CD14-positive monocyte (primary cell): Measurements from ENCODE around the gene EIF2AK2. TPM values are rescaled to one million over a fixed set of nuclear protein-coding genes. Genes with fewer than 3 reads are reported as not detected.

Source experiments
- DNase-seq, 3 donors: peaks; one replicate each; pipeline ENCODE4 v3.0.0-alpha.2; 2011 to 2022
- H2AFZ ChIP-seq: 2 replicates; pipeline ENCODE4 v1.6.0; 2012; ENCODE audit warnings: mild to moderate bottlenecking, low read depth, low read length, inconsistent platforms; ENCODE audit not compliant: insufficient read depth, poor library complexity, severe bottlenecking
- H3K27ac ChIP-seq, 2 donors: 1 replicate in 1 of 2; 2 replicates in 1 of 2; pipeline ENCODE4 v1.5.1; 2012 to 2013; ENCODE audit warnings: low read length in 2 of 2, control low read depth in 1 of 2, inconsistent platforms in 1 of 2, low read depth in 1 of 2, mild to moderate bottlenecking in 1 of 2
- H3K27me3 ChIP-seq, 2 donors: one replicate each; pipeline versions ENCODE4 v1.6.0 to v1.6.1; 2011 to 2013; ENCODE audit warnings: low read length in 2 of 2; ENCODE audit not compliant: control insufficient read depth in 2 of 2, insufficient read depth in 2 of 2
- H3K36me3 ChIP-seq, 2 donors: replicated peaks in 1 of 2; 1 replicate in 1 of 2; 2 replicates in 1 of 2; pipeline versions ENCODE4 v1.5.1 to v1.6.1; 2012 to 2013; ENCODE audit warnings: low read length in 2 of 2, control low read depth in 1 of 2, inconsistent platforms in 1 of 2, mild to moderate bottlenecking in 1 of 2; ENCODE audit not compliant: insufficient read depth in 2 of 2, control insufficient read depth in 1 of 2
- H3K4me1 ChIP-seq, 2 donors: 1 replicate in 1 of 2; 2 replicates in 1 of 2; pipeline versions ENCODE4 v1.5.1 to v1.6.1; 2012 to 2013; ENCODE audit warnings: low read length in 2 of 2, control low read depth in 1 of 2, inconsistent platforms in 1 of 2, mild to moderate bottlenecking in 1 of 2, moderate library complexity in 1 of 2; ENCODE audit not compliant: insufficient read depth in 2 of 2, control insufficient read depth in 1 of 2
- H3K4me2 ChIP-seq: replicated peaks from 2 replicates; pipeline ENCODE3; 2012; ENCODE audit warnings: low read length, moderate library complexity, mild to moderate bottlenecking; ENCODE audit not compliant: poor library complexity, severe bottlenecking; ENCODE audit errors: extremely low read depth
- H3K4me3 ChIP-seq, 3 experiments: fragments of 200-600 bp in 1 of 3; sonication (generic) in 1 of 3; replicated peaks in 1 of 3; 1 replicate in 2 of 3; 2 replicates in 1 of 3; pipeline ENCODE4 v1.5.1; 2011 to 2013; ENCODE audit warnings: low read length in 3 of 3, mild to moderate bottlenecking in 3 of 3, control low read depth in 2 of 3, low read depth in 2 of 3, inconsistent platforms in 1 of 3, moderate library complexity in 1 of 3
- H3K79me2 ChIP-seq: 2 replicates; pipeline ENCODE4 v1.6.0; 2012; ENCODE audit warnings: mild to moderate bottlenecking, control low read depth, inconsistent platforms, low read length, moderate library complexity; ENCODE audit not compliant: insufficient read depth
- H3K9ac ChIP-seq: 2 replicates; pipeline ENCODE4 v1.6.0; 2017; ENCODE audit warnings: low read length, mild to moderate bottlenecking; ENCODE audit not compliant: insufficient read depth, poor library complexity, severe bottlenecking
- H3K9me3 ChIP-seq, 2 donors: replicated peaks in 1 of 2; 1 replicate in 1 of 2; 2 replicates in 1 of 2; pipeline versions ENCODE4 v1.5.1 to v1.6.1; 2012 to 2013; ENCODE audit warnings: low read length in 2 of 2, control low read depth in 1 of 2; ENCODE audit not compliant: control insufficient read depth in 1 of 2, insufficient read depth in 1 of 2
- H4K20me1 ChIP-seq: 2 replicates; pipeline ENCODE4 v1.6.0; 2012; ENCODE audit warnings: mild to moderate bottlenecking, low read length, control low read depth, moderate library complexity; ENCODE audit not compliant: insufficient read depth
- H3K27ac Mint-ChIP-seq, 7 donors: one replicate each; pipeline ENCODE4 v1.8.0; 2020; ENCODE audit warnings: mild to moderate bottlenecking in 7 of 7, mixed read lengths in 7 of 7, moderate library complexity in 6 of 7, inconsistent platforms in 2 of 7
- H3K27me3 Mint-ChIP-seq, 3 donors: one replicate each; pipeline ENCODE4 v1.8.0; 2021 to 2022; ENCODE audit warnings: low read depth in 3 of 3, mild to moderate bottlenecking in 3 of 3, mixed read lengths in 3 of 3, moderate library complexity in 3 of 3, inconsistent platforms in 1 of 3
- H3K36me3 Mint-ChIP-seq, 2 donors: one replicate each; pipeline ENCODE4 v1.8.0; 2020; ENCODE audit warnings: mixed read lengths in 2 of 2, inconsistent platforms in 1 of 2, mild to moderate bottlenecking in 1 of 2
- H3K4me1 Mint-ChIP-seq: one replicate; pipeline ENCODE4 v1.8.0; 2020; ENCODE audit warnings: mild to moderate bottlenecking, mixed read lengths
- H3K4me3 Mint-ChIP-seq, 2 donors: one replicate each; pipeline ENCODE4 v1.8.0; 2020; ENCODE audit warnings: mild to moderate bottlenecking in 2 of 2, mixed read lengths in 2 of 2, moderate library complexity in 1 of 2
- H3K9me3 Mint-ChIP-seq, 7 donors: one replicate each; pipeline ENCODE4 v1.8.0; 2020 to 2022; ENCODE audit warnings: mixed read lengths in 7 of 7, mild to moderate bottlenecking in 6 of 7, moderate library complexity in 6 of 7, inconsistent platforms in 2 of 7
- WGBS: methylation state at CpG from one replicate; pipeline ENCODE4 v1.1.5; 2013; ENCODE audit warnings: missing lambda C conversion rate; ENCODE audit not compliant: insufficient coverage; 5-methylcytosine and 5-hydroxymethylcytosine counted together
- intact Hi-C, 2 donors: fragments of 100-400 bp; cut with micrococcal nuclease; formaldehyde crosslinking; loops; one replicate each; pipeline versions ENCODE4 v1.15.0 to v1.15.1; 2023
- polyA plus RNA-seq, 3 donors: library from polyadenylated mRNA; depleted of rRNA in 1 of 3; unstranded in 2 of 3; stranded (reverse) in 1 of 3; fragments of 300-500 nt in 2 of 3; fragments of >200 nt in 1 of 3; fragmentation: Illumina TruSeq in 2 of 3; gene quantifications; 1 replicate in 2 of 3; 2 replicates in 1 of 3; pipeline ENCODE4 v1.2.3, GENCODE V29; 2012 to 2021
- TF ChIP-seq, protein P1 (sequence below): fragments of 200-600 bp; IDR thresholded peaks from one replicate; pipeline ENCODE4 v1.8.0; 2022; ENCODE audit warnings: antibody characterized with exemption, mild to moderate bottlenecking

The EIF2AK2 gene
- polyA plus RNA-seq, 3 donors = 7.9 to 23.4 (median 17.6) TPM

GRCh38 chr2:37180006-37180639 is 23.3 kb upstream of the EIF2AK2 start:
- Mint-ChIP-seq H3K27me3 (peaks cover 2 to 10% (median 6%) of the 10 kb centered on the region in 3 donors), H3K36me3 (no peaks in the 10 kb centered on the region), H3K27ac (no peak overlapping the region), H3K4me3 (no peak overlapping the region), H3K4me1 (no peaks in the 10 kb centered on the region), H3K9me3 (no peaks in the 10 kb centered on the region)
- Histone ChIP-seq H3K9me3 (no peaks in the 10 kb centered on the region), H3K79me2 (no peaks in the 10 kb centered on the region), H3K9ac (no peak overlapping the region), H3K36me3 (no peaks in the 10 kb centered on the region), H2AFZ (no peak overlapping the region), H3K4me1 (no peaks in the 10 kb centered on the region), H3K4me3 (no peak overlapping the region), H3K4me2 (no peak overlapping the region), H3K27ac (no peak overlapping the region), H3K27me3 (no peaks in the 10 kb centered on the region), H4K20me1 (no peaks in the 10 kb centered on the region)
- no peak for DNase-seq
- intact Hi-C loops = no loop called here
- TF ChIP-seq, protein P1, sequence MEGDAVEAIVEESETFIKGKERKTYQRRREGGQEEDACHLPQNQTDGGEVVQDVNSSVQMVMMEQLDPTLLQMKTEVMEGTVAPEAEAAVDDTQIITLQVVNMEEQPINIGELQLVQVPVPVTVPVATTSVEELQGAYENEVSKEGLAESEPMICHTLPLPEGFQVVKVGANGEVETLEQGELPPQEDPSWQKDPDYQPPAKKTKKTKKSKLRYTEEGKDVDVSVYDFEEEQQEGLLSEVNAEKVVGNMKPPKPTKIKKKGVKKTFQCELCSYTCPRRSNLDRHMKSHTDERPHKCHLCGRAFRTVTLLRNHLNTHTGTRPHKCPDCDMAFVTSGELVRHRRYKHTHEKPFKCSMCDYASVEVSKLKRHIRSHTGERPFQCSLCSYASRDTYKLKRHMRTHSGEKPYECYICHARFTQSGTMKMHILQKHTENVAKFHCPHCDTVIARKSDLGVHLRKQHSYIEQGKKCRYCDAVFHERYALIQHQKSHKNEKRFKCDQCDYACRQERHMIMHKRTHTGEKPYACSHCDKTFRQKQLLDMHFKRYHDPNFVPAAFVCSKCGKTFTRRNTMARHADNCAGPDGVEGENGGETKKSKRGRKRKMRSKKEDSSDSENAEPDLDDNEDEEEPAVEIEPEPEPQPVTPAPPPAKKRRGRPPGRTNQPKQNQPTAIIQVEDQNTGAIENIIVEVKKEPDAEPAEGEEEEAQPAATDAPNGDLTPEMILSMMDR = no peak
- WGBS = 71% methylated on average over 4 of the region's 4 CpGs

DNA sequence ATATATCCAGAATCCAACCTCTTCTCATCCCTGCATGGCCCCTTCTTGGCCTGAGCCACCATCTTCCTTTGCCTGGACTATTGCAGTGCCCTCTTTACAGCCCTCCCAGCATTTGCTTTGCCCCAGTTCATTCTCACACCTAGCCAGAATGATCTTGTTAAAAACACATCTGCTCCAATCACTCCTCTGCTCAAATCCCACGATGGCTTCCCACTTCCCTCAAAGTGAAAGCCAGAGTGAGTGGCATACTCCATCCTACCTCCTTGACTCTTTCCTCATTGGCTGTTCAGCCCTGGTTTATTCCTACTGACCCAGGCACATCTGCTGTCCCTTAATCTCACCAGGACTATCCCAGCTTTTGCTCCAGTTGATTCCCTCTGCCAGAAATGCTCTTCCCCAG is 17.0 kb upstream of the EIF2AK2 start:
- 80% methylated on average over 1 of the region's 1 CpG for WGBS
- H3K4me3 ChIP-seq = no peak overlapping the region
- H2AFZ ChIP-seq = no peak overlapping the region
- Mint-ChIP-seq H3K4me1 (no peaks in the 10 kb centered on the region), H3K9me3 (no peaks in the 10 kb centered on the region), H3K27ac (no peak overlapping the region), H3K36me3 (no peaks in the 10 kb centered on the region), H3K27me3 (peaks cover 0 to 2% (median under 1%) of the 10 kb centered on the region in 3 donors), H3K4me3 (no peak overlapping the region)
- no peak overlapping the region for H3K9ac ChIP-seq
- no peaks in the 10 kb centered on the region for H3K36me3 ChIP-seq
- no peaks in the 10 kb centered on the region for H3K9me3 ChIP-seq
- no peaks in the 10 kb centered on the region for H4K20me1 ChIP-seq
- DNase-seq = no peak
- TF ChIP-seq, protein P1 = no peak
- no peaks in the 10 kb centered on the region for H3K79me2 ChIP-seq
- intact Hi-C loops = no loop called here
- H3K4me1 ChIP-seq = no peaks in the 10 kb centered on the region
- H3K27ac ChIP-seq = no peak overlapping the region
- no peaks in the 10 kb centered on the region for H3K27me3 ChIP-seq
- no peak overlapping the region for H3K4me2 ChIP-seq
